ENCODE measurements around the gene SLC17A7.

- TF ChIP-seq HDAC6 (IDR thresholded peaks at IDR 0.05; ENCODE audit: low read depth, low read length) (no peak), POLR2AphosphoS5 (IDR thresholded peaks at IDR 0.05; ENCODE audit: low read depth, low read length) (no peak)
Observed at GRCh38 chr19:49428547-49429451, 12.5 kb downstream of the SLC17A7 start.
